ENCODE data around the gene SLC5A11.
"Not testable (repeated sequence)": the region's sequence is repeated elsewhere in the genome, so short reads cannot be mapped to it uniquely, and the experiment has no call there.

Gene SLC5A11

DNA sequence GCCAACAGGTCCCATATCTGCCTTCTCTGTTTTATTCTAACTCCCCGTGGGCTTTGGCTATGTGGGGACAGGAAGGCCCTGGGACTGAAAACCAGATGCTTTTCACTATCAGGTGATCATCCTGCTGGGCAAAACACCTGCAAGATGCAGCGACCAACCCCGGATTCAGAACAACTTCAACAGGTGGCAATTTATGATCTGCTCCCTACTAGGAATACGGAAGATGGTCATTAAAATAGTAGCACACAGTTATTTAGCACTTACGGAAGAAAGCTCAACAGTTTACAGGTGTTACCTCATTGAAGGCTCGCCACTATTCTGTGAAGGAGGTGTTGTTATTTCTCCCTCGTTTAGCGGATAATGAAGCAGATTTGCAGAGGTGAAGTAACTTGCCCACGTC, 7.8 kb upstream of the SLC5A11 start:
- DNase-seq, result no peak

DNA sequence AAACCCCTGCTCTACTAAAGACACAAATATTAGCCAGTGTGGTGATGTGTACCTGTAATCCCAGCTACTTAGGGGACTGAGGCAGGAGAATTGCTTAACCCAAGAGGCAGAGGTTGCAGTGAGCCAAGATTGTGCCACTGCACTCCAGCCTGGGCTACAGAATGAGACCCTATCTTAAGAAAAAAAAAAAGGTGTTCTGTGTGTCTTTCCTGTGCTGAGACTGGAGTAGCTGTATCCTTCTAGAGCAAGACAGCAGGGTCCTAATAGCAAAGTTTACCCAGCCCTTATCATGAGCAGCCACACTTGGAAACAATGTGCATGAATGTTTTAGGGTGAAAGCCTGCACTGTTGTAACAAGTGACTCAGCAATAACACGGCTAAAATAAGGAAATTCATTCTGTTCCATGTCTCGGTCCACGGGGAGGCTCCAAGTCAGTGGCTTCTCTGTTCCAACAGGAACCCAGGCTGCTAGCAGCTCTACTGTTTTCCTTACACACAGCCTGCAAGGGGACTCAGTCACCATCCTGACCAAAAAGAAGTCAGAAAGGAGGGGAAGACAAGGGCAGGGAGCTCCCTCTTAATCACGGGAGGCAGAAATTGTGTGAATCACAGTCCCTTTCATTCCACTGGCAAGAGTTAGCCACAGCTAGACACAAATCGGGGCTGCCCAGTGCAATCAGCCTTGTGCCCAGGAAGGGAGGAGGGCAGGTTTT, 7.1 kb upstream of the SLC5A11 start:
- no peak for DNase-seq

DNA sequence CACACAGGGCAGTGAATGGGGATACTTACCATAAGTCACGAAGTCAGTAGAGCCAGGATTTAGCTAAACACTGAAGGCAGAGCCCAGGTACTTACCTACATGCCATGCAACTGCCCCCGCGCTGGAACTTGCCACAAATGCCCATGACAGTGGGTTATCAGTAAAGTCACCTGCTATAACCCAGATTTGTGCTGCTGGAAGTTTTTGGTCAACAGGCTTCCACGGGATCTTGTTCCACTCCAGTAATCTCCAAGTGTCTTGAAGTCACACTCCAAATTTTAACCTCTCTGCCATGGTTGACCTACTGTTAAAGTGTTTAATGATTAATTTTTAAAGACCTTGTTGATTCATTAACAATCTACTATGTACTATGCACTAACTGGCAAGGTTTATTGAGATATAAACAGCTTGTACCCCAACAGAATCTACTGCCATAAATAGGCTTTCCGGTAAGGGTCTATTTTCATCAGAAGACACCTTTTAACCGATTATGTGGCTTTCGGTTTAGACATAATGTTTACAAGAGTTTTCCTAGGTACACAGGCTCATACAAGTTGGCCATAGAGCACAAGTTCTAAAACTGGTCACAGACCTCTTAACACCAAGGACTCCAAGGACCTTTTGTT, 6.3 kb upstream of the SLC5A11 start:
- DNase-seq, result no peak

DNA sequence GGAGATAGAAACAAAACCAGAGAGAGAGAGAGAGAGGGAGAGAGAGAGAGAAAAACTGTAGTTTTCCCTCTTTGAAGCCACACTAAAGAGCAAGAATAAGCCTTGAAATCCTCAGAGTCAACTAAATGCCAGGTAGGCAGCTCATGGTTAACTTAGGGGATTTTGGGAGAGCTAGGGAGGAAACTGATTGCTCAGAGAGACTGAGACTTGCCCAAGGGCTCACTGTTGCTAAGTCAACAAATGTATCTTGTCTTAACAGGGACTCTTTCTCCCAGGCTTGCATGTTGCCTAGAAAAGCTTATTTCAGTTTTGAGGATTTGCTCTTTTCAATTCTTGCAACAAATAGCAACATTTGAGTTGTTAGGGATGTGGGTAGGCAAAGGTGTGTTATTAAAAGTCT, 4.5 kb upstream of the SLC5A11 start:
- DNase-seq, result no peak

DNA sequence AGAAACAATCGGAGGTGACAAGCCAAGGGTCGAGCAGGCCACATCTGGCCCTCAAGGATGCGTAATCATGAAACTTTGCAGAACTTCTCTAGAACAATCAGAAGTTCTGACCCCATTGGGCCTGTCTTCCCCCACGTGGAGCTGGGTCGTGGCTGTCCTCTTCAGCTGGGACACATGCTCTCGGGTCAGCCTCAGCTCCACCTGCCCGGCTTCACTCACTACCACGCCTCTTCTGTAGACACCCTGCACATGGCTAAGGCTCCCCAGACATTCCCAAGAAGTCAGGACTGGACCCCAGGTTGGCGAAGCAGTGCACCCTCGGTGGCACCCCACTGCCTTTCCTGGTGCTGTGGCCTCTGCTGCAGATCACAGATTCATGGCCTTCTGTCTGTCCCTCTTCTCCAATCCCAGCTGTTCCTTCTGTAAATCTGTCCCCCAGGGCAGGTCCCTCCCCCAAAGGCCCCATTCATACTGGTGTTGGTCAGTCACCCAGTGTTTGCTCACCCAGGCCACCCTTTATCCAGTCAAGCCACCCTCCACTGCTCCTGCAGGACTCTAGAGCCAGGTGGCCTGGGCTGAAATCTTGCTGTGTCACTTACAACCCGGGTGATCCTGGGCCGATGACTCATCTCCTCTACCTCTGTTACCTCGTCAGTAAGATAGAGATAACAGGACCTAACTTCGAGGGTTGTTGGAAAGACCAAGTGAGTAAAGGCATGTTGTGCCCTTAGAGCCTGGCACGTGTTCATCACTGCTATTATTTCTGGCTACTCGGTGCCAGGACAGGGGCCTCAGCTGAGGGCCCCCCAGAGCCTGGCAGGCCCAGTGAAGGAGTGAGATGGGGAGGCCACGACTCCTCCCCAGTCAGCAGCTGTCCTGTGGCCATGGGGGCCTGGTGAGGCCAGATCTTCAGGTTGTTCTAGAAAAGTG, 1.4 kb upstream of the SLC5A11 start:
- DNase-seq, result no peak

DNA sequence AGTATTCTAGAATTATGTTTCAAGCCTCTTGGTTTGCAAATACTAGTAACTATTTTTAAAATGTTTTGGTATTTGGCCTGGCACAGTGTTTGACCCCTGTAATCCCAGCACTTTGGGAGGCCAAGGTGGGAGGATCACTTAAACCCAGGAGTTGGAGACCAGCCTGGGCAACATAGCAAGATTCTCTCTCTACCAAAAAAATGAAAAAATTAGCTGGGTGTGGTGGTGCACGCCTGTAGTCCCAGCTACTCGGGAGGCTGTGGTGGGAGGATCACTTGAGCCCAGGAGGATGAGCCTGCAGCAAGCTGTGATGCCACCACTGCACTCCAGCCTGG, 765 bp upstream of the SLC5A11 start:
- DNase-seq, result not testable (repeated sequence)

DNA sequence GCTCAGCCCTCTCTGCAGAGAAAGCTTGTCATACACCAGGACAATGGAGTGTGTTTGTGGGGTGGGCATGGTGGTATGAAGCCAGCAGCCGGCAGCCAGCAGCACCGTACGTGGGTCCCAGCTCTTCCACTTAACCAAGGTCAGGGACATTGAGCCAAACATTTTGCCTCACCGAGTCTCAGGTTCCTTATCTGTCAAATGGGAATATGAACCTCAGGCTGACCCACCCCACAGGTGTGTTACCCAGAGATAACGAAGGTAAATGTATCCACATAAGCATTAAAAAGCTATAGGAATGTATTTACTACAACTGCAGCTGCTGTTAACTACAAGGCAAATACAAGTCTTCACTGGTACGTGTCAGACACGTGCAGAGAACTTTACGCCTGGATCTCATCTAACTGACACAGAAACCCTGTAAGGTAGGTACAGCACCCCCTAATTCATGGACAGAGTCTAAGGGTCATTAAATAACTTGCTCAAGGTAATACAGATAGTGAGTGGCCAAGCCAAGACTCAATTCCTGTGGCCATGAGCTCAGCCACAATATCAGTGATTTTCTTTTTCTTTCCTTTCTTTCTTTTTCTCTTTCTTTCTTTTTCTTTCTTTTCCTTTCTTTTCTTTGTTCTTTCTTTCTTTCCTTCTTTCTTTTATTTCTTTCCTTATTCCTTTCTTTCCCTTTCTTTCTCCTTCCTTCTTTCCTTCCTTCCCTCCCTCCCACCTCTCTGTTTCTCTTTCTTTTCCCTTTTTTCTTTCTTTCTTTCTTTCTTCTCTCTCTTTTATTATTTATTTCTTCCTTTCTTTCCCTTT, 990 bp downstream of the SLC5A11 start:
- no peak for DNase-seq

DNA sequence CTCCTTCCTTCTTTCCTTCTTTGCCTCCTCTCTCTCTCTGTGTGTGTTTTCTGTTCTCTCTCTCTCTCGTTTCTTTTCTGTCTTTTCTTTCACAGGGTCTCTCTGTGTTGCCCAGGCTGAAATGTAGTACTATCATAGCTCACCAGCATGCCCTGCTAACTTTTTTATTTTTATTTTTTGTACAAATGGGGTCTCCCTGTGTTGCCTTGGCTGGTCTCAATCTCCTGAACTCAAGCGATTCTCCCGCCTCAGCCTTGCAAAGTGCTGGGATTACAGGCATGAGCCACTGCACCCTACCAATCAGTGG, 1.5 kb downstream of the SLC5A11 start:
- DNase-seq, result no peak

DNA sequence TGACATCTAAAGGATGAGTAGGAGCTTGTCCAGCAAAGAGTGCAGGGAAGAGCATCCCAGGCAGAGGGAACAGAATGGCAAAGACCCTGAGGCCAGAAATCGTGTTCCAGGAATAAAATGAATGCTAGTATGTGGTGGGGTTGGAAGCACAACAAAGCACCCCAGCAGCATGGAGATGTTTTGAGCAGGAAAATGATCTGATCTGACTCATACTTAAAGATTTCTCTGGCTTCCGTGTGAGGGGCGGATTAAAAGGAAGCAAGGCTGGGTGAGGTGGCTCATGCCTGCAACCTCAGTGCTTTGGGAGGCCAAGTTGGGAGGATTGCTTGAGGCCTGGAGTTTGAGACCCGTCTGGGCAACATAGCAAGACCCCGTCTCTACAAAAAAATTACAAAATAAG, 2.3 kb downstream of the SLC5A11 start:
- no peak for DNase-seq

DNA sequence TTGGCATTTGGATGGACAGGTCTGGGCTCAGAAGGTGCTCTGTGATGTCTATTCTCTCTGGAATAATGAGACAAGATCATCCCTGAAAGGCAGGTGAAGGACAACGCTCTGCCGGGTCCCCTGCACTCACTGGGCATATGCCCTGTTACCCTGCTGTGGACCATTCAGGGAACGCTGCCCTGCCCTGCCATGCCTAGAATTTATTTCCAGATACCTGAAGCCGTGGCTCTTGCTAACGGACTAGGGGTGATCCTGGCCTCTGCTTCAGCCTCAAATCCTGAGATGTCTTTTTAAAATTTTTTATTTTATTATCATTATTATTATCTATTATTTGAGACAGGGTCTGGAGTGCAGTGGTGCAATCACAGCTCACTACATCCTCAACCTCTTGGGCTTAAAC, 3.9 kb downstream of the SLC5A11 start:
- DNase-seq, result no peak

DNA sequence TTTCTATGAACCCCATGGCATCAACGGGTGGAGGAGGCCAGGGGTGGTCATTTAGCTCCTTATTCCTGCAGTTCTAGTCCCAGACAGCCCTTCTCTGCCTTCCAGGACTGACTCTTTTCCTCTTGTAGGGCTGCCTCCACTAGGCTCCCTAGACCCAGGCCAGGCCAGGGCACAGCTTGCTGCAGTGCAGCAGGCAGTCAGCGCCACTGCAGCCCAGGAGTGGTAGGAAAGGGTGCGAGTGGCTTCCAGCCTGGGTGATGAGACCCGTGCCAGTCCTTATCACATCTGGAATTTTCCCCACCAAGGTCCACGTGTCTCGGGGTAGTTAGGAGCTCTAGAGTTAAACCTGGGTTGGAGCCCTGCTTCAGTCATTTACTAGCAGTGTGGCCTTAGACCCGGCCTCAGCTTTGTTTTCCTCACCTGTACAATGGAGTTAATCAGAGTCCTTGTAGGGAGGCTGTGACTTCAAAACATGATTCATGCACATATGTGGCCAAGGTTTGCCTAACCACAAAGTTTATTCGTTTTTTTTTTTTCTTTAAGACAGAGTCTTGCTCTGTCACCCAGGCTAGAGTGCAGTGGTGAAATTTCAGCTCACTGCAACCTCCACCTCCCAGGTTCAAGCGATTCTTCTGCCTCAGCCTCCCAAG, 4.7 kb downstream of the SLC5A11 start:
- DNase-seq, result no peak

DNA sequence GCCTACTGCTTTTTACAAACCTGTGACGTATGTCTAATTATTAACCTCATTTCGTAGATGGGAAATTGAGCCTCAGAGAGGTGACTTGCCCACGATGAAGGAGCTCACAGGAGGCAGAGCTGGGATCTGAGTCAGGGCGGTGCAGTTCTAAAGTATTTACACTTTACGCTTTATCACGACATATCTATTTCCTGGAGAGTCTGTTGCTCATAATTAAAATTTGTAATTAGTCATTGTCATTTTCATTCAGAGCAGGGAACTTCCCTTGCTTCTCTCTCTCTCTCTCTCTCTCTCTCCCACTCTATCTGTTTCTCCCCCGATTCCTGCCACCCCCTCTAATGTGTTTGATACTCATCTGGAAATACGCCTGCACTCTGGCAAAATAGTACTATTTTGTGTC, 5.9 kb downstream of the SLC5A11 start:
- DNase-seq, result no peak

DNA sequence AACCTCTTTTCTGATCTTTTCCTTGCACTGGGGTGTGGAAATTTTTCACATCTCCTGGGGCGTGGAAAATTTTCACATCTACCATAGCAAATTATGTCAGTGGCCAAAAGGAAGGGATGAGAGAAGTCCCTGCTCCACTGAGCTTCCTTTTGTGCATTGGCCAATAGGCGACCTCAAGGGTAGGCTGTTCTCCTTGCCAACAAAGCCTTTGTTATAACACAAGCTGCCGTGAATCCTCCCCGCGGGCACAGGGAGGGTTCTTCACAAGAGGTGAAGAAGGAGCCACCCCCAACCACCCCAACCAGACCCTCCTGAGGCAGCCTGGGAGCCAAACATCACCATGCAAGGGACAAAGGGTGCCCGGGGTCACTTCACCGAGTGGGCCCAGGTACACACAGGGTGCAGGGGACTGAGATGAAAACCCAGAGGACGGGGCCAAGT, 6.5 kb downstream of the SLC5A11 start:
- no peak for DNase-seq

DNA sequence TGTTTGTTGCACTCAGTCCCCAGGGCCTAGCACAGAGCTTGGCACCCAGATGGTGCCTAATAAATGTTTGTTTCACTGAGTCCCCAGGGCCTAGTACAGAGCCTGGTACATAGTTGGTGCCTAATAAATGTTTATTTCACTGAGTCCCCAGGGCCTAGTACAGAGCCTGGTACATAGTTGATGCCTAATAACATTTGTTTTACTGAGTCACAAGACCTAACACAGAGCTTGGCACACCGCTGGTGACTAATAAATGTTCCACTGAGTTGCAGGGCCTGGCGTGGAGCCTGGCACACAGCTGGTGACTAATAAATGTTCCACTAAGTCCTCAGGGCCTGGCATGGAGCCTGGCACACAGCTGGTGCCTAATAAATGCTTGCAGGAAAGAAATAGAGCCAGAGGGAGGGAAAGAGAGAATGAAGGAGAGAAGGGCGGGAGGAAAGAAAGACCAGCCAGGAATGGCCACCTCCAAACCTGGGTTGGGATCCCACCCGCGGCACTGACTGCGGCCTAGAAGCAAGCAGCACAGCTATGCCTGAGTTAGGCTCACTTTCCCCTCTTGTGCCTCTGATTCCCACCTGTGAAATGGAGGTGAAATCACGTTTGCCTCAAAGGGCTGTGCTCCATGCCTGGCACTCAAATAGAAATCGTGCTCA, 7.5 kb downstream of the SLC5A11 start:
- no peak for DNase-seq

DNA sequence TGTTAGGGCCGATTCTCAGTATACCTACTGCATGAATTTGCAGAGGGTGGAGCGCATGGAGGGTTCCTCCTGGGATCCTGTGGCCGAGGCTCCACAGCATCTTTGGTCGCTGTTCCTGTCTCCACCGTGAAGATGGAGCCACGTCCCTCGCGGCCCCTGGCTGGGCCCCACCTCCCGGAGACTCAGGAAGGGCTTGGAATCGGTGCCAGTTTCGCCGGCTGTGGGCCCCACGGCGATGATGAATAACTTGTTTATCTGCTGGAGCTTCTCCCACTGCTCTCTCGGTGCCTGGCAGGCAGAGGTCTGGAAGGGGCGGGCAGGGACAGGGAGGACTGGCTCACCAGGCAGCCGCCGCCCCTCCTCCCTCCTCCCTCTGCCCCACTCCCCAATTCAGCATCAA, 8.1 kb downstream of the SLC5A11 start:
- DNase-seq, result no peak

DNA sequence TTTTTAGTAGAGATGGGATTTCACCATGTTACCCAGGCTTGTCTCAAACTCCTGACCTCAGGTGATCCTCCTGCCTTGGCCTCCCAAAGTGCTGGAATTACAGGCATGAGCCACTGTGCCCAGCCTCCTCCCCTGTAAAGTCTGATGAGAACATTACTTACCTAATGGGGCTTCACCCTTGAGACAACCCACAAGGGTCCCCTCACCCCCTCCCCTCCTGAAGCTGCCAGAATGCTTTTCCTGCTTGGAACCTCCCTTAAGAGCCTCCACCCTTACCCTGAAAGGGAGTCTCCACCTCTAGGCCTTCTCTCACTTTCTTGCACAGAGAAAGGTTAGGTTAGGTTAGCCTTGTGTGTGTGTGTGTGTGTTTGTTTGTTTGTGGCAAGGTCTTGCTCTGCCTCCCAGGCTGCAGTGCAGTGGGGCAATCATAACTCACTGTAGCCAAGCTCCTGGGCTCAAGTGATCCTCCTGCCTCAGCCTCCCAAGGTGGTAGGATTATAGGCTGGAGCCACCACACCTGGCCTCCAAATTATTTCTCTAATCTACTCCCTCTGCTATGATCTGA, 8.9 kb downstream of the SLC5A11 start:
- DNase-seq, result no peak

DNA sequence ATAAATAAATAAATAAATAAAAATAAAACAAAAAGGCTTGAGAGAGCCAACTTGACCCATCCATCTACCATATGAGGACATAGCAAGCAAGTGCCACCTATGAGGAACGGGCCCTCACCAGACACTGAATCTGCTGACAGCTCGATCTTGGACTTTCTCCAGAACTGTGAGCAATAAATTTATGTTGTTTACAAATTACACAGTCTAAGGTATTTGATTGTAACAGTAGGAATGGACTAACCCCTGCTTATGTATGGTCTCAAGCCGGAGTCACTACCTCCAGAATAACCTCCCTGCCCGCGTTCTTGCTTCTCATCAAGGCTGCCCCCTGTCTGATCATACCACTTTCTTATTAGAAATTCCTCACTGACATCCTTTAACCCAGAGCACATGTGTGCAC, 9.9 kb downstream of the SLC5A11 start:
- no peak for DNase-seq

DNA sequence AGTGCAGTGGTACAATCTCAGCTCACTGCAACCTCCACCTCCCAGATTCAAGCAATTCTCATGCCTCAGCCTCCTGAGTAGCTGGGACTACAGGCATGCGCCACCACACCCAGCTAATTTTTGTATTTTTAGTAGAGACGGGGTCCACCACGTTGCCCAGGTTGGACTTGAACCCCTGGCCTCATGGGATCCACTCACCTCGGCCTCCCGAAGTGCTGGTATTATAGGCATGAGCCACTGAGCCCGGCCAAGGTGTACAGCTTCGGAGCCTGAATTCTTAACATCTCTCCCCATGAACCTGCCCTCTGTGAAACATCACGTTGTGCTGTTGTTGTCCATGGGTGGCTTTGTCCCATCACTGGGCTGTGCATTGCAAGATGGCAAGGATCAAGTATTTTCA, 11.1 kb downstream of the SLC5A11 start:
- not testable (repeated sequence) for DNase-seq

DNA sequence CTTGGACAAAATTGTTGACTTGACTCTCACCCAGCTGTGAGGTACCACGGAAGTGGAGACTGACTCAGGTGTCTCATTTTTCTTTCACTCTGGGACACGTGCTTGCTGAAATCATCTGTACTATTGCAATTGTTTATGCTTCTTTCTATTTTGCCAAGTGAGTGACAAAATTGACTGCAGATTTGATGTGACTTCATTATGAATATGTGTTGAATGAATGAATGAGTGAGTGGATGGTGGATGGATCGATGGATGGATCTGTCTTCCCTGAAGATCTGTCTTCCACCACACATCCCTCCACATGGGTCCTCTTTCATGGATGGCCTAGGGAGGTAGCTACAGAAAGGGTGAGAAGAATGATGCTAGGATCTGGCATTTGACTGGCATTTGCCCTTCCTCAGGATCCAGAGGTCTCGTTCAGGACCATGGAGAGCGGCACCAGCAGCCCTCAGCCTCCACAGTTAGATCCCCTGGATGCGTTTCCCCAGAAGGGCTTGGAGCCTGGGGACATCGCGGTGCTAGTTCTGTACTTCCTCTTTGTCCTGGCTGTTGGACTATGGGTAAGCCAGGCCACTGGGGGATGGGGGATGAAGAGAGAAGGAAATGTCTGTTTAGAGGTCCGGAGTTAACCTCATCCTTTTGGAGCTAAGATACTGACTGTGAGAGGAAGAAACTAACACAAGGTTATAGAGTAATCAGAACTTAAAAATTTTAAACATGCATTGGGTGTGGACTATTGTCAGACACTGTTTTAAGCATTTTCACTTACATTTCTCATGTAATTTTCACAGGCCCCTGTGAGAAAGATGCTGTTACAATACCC, 12.7 kb downstream of the SLC5A11 start:
- DNase-seq, result peak; percentile 13

DNA sequence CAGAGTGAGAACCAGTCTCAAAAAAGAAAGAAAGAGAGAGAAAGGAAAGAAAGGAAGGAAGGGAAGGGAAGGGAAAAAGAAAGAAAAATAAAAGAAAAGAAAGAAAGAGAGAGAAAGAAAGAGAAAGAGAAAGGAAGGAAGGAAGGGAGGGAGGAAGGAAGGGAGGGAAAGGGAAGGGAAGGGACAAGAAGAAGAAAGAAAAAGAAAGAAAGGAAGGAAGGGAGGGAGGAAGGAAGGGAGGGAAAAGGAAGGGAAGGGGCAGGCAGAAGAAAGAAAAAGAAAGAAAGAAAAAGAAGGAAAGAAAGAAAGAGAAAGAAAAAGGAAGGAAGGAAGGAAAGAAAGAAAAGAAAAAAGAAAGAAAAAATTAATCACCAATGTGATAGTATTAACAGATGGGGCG, 15.7 kb downstream of the SLC5A11 start:
- no peak for DNase-seq

Measured in CD4-positive, alpha-beta T cell treated with Interleukin-21 for 1 hour (primary cell).